Keratinocyte (primary cell): ENCODE results near the gene RHOU. TPM values are rescaled to one million over a fixed set of nuclear protein-coding genes. Genes with fewer than 3 reads are reported as not detected.

Source experiments
- DNase-seq: peaks from one replicate; pipeline ENCODE4 v3.0.0-alpha.2; 2011; ENCODE audit warnings: low read depth, missing footprints, low spot score
- FAIRE-seq: peaks from 2 replicates; lab custom pipeline; 2011; peaks lifted over from hg19 to GRCh38; lab: Jason Lieb, UNC
- H2AFZ ChIP-seq: 2 replicates; pipeline ENCODE4 v1.6.0; 2012; ENCODE audit warnings: low read length, control low read depth, inconsistent platforms; ENCODE audit not compliant: control insufficient read depth
- H3K27ac ChIP-seq: 2 replicates; pipeline ENCODE4 v1.5.1; 2011; ENCODE audit warnings: low read length; ENCODE audit not compliant: control insufficient read depth, insufficient read depth
- H3K27me3 ChIP-seq: 3 replicates; pipeline ENCODE4 v1.6.0; 2011; ENCODE audit warnings: low read length; ENCODE audit not compliant: control insufficient read depth, insufficient read depth; ENCODE audit errors: extremely low read depth
- H3K36me3 ChIP-seq, 2 experiments: 2 replicates in 1 of 2; 3 replicates in 1 of 2; pipeline ENCODE4 v1.5.1; 2011; ENCODE audit warnings: low read length in 2 of 2, mild to moderate bottlenecking in 1 of 2; ENCODE audit not compliant: control insufficient read depth in 2 of 2, insufficient read depth in 2 of 2; ENCODE audit errors: extremely low read depth in 1 of 2
- H3K4me1 ChIP-seq: 3 replicates; pipeline ENCODE4 v1.5.1; 2011; ENCODE audit warnings: low read length; ENCODE audit not compliant: control insufficient read depth, insufficient read depth; ENCODE audit errors: extremely low read depth
- H3K4me2 ChIP-seq: 3 replicates; pipeline ENCODE4 v1.6.0; 2011; ENCODE audit warnings: low read depth, low read length; ENCODE audit not compliant: control insufficient read depth, insufficient read depth; ENCODE audit errors: extremely low read depth
- H3K4me3 ChIP-seq, 3 experiments: fragments of 200-600 bp in 1 of 3; sonication (generic) in 1 of 3; 2 replicates in 2 of 3; 3 replicates in 1 of 3; pipeline ENCODE4 v1.5.1; 2011 to 2016; ENCODE audit warnings: low read length in 3 of 3, mild to moderate bottlenecking in 3 of 3, control low read depth in 2 of 3, inconsistent platforms in 1 of 3, low read depth in 1 of 3, mixed read lengths in 1 of 3, mixed run types in 1 of 3, moderate library complexity in 1 of 3; ENCODE audit not compliant: control insufficient read depth in 2 of 3, insufficient read depth in 2 of 3; ENCODE audit errors: extremely low read depth in 1 of 3
- H3K79me2 ChIP-seq: 2 replicates; pipeline ENCODE4 v1.6.0; 2012; ENCODE audit warnings: low read length; ENCODE audit not compliant: control insufficient read depth, insufficient read depth
- H3K9ac ChIP-seq: 3 replicates; pipeline ENCODE4 v1.6.0; 2011; ENCODE audit warnings: low read length; ENCODE audit not compliant: control insufficient read depth, insufficient read depth; ENCODE audit errors: extremely low read depth
- H3K9me1 ChIP-seq: 3 replicates; pipeline ENCODE4 v1.6.0; 2011; ENCODE audit warnings: low read length; ENCODE audit not compliant: control insufficient read depth, insufficient read depth; ENCODE audit errors: extremely low read depth
- H3K9me3 ChIP-seq: 2 replicates; pipeline ENCODE4 v1.5.1; 2012; ENCODE audit warnings: low read depth, low read length; ENCODE audit not compliant: control insufficient read depth
- H4K20me1 ChIP-seq: 3 replicates; pipeline ENCODE4 v1.6.0; 2011; ENCODE audit warnings: low read length; ENCODE audit not compliant: control insufficient read depth, insufficient read depth; ENCODE audit errors: extremely low read depth
- EZH2 ChIP-seq: IDR thresholded peaks from one replicate; pipeline ENCODE4 v1.6.1; 2012; ENCODE audit warnings: inconsistent platforms, mild to moderate bottlenecking, low read length, moderate library complexity
- dilution Hi-C: fragments of 300-500 bp; cut with MboI; formaldehyde crosslinking; loops from one replicate; pipeline ENCODE4 v1.7.0; 2020; ENCODE audit warnings: low sequenced_read_pairs; ENCODE audit not compliant: extremely low pct_ligation_motif_present
- polyA plus RNA-seq, 5 experiments: library from polyadenylated mRNA; depleted of rRNA in 3 of 5; stranded (reverse) in 3 of 5; stranded (forward) in 1 of 5; unstranded in 1 of 5; fragments of >200 nt; gene quantifications; 1 replicate in 1 of 5; 2 replicates in 3 of 5; 3 replicates in 1 of 5; pipeline versions ENCODE4 v1.2.1 to v1.2.3, GENCODE V29; 2011 to 2012; ENCODE audit warnings: missing spikeins in 2 of 5, low read depth in 1 of 5, low replicate concordance in 1 of 5
- TF ChIP-seq, protein P1 (sequence below), 3 experiments: IDR thresholded peaks in 1 of 3; conservative IDR thresholded peaks in 1 of 3; optimal IDR thresholded peaks in 1 of 3; 2 replicates in 2 of 3; 3 replicates in 1 of 3; pipeline versions ENCODE3 to v1.5.1; 2011; ENCODE audit warnings: low read length in 3 of 3, mild to moderate bottlenecking in 3 of 3, moderate library complexity in 2 of 3, control low read depth in 1 of 3, inconsistent platforms in 1 of 3; ENCODE audit not compliant: insufficient read depth in 2 of 3; ENCODE audit errors: extremely low read depth in 1 of 3

The RHOU gene
- polyA plus RNA-seq, 1 donor (not counting 4 experiments of a cell fraction or from before 2014, with no cell fraction given) = 0.29 TPM

DNA sequence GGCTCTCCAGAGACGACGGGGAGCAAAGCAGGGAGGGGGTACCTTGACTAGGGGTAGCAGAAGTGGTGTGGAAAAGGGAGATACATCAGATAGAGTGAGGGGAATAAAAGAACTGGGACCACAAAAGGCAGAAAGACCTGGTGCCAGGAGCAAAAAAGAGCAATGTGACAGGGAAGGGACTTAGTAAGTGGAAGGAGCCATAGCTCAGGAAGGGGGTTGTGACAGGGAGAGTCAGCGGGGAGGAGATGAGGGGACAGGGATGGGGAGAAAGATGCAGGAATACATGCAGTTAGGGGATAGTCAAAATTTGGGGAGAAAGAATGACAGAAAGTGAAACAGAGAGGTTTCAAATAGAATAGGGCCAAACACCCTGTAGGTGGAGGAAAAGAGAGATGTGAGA is 20.5 kb downstream of the RHOU start:
- H2AFZ ChIP-seq = no peak overlapping the region
- TF ChIP-seq, protein P1, sequence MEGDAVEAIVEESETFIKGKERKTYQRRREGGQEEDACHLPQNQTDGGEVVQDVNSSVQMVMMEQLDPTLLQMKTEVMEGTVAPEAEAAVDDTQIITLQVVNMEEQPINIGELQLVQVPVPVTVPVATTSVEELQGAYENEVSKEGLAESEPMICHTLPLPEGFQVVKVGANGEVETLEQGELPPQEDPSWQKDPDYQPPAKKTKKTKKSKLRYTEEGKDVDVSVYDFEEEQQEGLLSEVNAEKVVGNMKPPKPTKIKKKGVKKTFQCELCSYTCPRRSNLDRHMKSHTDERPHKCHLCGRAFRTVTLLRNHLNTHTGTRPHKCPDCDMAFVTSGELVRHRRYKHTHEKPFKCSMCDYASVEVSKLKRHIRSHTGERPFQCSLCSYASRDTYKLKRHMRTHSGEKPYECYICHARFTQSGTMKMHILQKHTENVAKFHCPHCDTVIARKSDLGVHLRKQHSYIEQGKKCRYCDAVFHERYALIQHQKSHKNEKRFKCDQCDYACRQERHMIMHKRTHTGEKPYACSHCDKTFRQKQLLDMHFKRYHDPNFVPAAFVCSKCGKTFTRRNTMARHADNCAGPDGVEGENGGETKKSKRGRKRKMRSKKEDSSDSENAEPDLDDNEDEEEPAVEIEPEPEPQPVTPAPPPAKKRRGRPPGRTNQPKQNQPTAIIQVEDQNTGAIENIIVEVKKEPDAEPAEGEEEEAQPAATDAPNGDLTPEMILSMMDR (optimal IDR thresholded peaks at IDR 0.05 in 1 of 3, IDR thresholded peaks at IDR 0.05 in 1 of 3, conservative IDR thresholded peaks at IDR 0.05 in 1 of 3; ENCODE audit: extremely low read depth in 1 of 3, insufficient read depth in 2 of 3, low read length in 3 of 3) = no peak
- no peak for TF ChIP-seq EZH2
- no peaks in the 10 kb centered on the region for H3K9me1 ChIP-seq
- H3K4me1 ChIP-seq = no peaks in the 10 kb centered on the region
- no peaks in the 10 kb centered on the region for H4K20me1 ChIP-seq
- H3K27me3 ChIP-seq = peaks cover 57% of the 10 kb centered on the region
- no peak for FAIRE-seq
- H3K36me3 ChIP-seq = no peaks in the 10 kb centered on the region
- no peak overlapping the region for H3K27ac ChIP-seq
- DNase-seq = no peak
- H3K9ac ChIP-seq = no peak overlapping the region
- H3K9me3 ChIP-seq = no peaks in the 10 kb centered on the region
- no peak overlapping the region for H3K4me3 ChIP-seq
- H3K79me2 ChIP-seq = no peaks in the 10 kb centered on the region
- H3K4me2 ChIP-seq = no peak overlapping the region
- dilution Hi-C loops = no loop called here

DNA sequence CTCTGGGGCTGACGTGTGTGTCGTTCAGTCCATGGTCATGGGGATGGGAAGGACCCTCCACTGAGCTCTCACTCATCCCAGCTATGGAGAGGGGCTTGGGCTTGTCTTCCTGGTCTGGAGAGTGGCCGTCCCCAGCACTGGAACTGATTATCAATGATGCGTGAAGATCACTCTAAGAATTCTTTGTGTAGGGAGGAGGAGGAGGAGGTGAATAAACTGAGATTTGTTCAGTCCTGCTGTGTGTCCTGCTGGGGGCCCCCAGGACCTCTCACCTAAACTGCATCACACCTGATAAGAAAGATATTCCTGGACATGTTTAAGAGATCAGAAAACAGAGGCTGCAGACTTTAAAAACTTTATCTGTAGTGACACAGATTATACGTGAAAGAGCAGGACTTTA is 21.2 kb downstream of the RHOU start:
- Histone ChIP-seq H2AFZ (no peak overlapping the region), H3K27me3 (peaks cover 50% of the 10 kb centered on the region), H3K9me1 (no peaks in the 10 kb centered on the region), H3K9me3 (no peaks in the 10 kb centered on the region), H3K9ac (no peak overlapping the region), H3K36me3 (no peaks in the 10 kb centered on the region), H3K4me1 (no peaks in the 10 kb centered on the region), H3K4me2 (no peak overlapping the region), H4K20me1 (no peaks in the 10 kb centered on the region), H3K79me2 (no peaks in the 10 kb centered on the region), H3K27ac (no peak overlapping the region), H3K4me3 (no peak overlapping the region)
- no peak for DNase-seq
- dilution Hi-C loops = no loop called here
- TF ChIP-seq EZH2 = no peak
- TF ChIP-seq, protein P1 (optimal IDR thresholded peaks at IDR 0.05 in 1 of 3, IDR thresholded peaks at IDR 0.05 in 1 of 3, conservative IDR thresholded peaks at IDR 0.05 in 1 of 3; ENCODE audit: extremely low read depth in 1 of 3, insufficient read depth in 2 of 3, low read length in 3 of 3) = no peak
- FAIRE-seq = no peak
